Thyroid gland (tissue), 4 donors: Measurements from ENCODE around the gene LMTK3. TPM values are rescaled to one million over a fixed set of nuclear protein-coding genes. Genes with fewer than 3 reads are reported as not detected.

Experiments used
- DNase-seq, 2 donors: peaks; one replicate each; pipeline ENCODE4 v3.0.0-alpha.2; 2019
- H3K27ac ChIP-seq, 3 donors: fragments of 200-600 bp; sonication (generic); 1 replicate in 2 of 3; 2 replicates in 1 of 3; pipeline ENCODE4 v1.5.1; 2016 to 2019; ENCODE audit warnings: mild to moderate bottlenecking in 1 of 3, moderate library complexity in 1 of 3
- H3K27me3 ChIP-seq: fragments of 200-600 bp; sonication (generic); one replicate; pipeline ENCODE4 v1.5.1; 2019
- H3K36me3 ChIP-seq, 2 donors: fragments of 200-600 bp; sonication (generic); one replicate each; pipeline ENCODE4 v1.5.1; 2016 to 2019
- H3K4me1 ChIP-seq, 2 donors: fragments of 200-600 bp; sonication (generic); one replicate each; pipeline ENCODE4 v1.5.1; 2017 to 2019
- H3K4me3 ChIP-seq, 3 donors: fragments of 200-600 bp; sonication (generic); replicated peaks in 1 of 3; 1 replicate in 2 of 3; 2 replicates in 1 of 3; pipeline ENCODE4 v1.5.1; 2016; ENCODE audit warnings: mild to moderate bottlenecking in 1 of 3
- H3K9me3 ChIP-seq: fragments of 200-600 bp; sonication (generic); one replicate; pipeline ENCODE4 v1.5.1; 2017
- POLR2A ChIP-seq, 2 donors: fragments of 450-650 bp; IDR thresholded peaks; one replicate each; pipeline ENCODE4 v1.6.1; 2017; ENCODE audit warnings: antibody characterized with exemption in 2 of 2, mild to moderate bottlenecking in 2 of 2, moderate library complexity in 1 of 2
- WGBS, 2 donors: methylation state at CpG; one replicate each; pipeline ENCODE4 v1.1.5; 2017; 5-methylcytosine and 5-hydroxymethylcytosine counted together
- intact Hi-C: fragments of 100-400 bp; cut with DNase I; formaldehyde crosslinking; loops from one replicate; pipeline ENCODE4 v1.15.1; 2023
- total RNA-seq, 4 donors: library from RNA; depleted of rRNA; stranded (reverse); fragments of >200 nt; gene quantifications; one replicate each; pipeline ENCODE4 v1.2.3, GENCODE V29; 2016
- TF ChIP-seq, protein P1 (sequence below), 6 experiments: fragments of 200-600 bp in 3 of 6; fragments of 450-650 bp in 3 of 6; sonication (generic) in 3 of 6; IDR thresholded peaks; one replicate each; pipeline ENCODE4 v1.5.1; 2016 to 2019; ENCODE audit warnings: antibody characterized with exemption in 6 of 6, mild to moderate bottlenecking in 2 of 6, inconsistent platforms in 1 of 6, moderate library complexity in 1 of 6

The LMTK3 gene
- total RNA-seq, 4 donors from 2014 or later = 3.0 to 7.1 (median 4.6) TPM

DNA sequence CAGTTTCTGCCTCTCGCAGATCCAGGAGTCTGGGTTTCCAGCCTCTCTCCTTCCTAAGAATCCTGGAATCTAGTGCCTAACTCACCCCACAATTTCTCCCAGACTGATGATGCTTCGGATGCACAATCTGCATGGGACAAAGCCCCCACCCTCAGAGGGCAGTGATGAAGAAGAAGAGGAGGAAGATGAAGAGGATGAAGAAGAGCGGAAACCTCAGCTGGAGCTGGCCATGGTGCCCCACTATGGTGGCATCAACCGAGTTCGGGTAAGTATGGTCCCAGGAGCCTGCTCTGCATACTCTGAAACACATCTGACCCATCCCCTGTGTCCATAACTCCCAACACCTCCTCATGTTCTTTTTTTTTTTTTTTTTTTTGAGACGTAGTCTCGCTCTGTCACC lies 65.1 kb downstream of the LMTK3 start:
- TF ChIP-seq POLR2A (IDR thresholded peaks at IDR 0.05) = no peak
- no peaks in the 10 kb centered on the region for H3K9me3 ChIP-seq
- H3K27ac ChIP-seq = no peak overlapping the region
- H3K27me3 ChIP-seq = no peaks in the 10 kb centered on the region
- DNase-seq = no peak
- peak overlapping the region in 2 of 3 donors; percentile 50 to 67 for H3K4me3 ChIP-seq
- intact Hi-C loops = loop anchor here (10.0 kb wide), 1 partner anchor 52 kb away; the partner anchor contains the start of genes GRIN2D and KDELR1
- 83 to 84% methylated on average over 7 of the region's 7 CpGs for WGBS, 2 donors
- peaks cover 30 to 33% of the 10 kb centered on the region in 2 donors for H3K36me3 ChIP-seq
- peaks cover 19 to 20% of the 10 kb centered on the region in 2 donors for H3K4me1 ChIP-seq

DNA sequence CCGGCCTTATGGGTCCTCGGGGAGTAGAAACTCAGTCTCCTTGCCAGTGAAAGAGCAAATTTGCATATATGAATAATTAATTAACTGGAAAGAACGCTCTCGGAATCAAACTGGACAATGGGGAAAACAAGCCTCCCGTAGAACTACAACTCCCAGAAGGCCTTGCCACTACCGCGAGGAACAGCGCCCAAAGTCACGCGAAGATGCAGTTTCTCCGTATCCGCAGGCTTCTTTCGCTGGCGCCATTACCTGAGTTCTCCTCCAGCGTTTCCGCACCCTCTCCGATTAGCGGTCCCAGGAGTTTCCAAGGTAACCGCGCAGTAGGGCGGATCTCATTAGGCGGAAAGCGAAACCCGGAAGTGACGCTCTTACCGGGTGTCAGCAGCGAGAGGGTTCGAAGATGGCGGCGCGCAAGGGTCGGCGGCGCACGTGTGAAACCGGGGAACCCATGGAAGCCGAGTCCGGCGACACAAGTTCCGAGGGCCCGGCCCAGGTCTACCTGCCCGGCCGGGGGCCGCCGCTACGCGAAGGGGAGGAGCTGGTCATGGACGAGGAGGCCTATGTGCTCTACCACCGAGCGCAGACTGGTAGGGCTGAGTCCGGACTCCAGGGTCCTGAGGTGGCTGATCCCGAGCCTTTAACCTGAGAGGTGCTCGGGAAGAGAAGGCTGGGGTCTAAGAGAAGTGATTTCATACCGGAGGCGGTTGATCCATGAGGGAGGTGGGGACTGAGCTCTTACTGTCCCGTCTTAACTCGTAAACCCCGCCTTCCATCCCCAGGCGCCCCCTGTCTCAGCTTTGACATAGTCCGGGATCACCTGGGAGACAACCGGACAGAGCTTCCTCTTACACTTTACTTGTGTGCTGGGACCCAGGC lies 65.8 kb downstream of the LMTK3 start, which contains the start of gene GRWD1:
Gene GRWD1 (plus strand): TSS at position 378 of the 876 bp plus-strand sequence. CDS start 23 bp downstream, at position 401.
- TF ChIP-seq POLR2A (IDR thresholded peaks at IDR 0.05) = peak in 1 of 2 donors; percentile 52
- TF ChIP-seq, protein P1, sequence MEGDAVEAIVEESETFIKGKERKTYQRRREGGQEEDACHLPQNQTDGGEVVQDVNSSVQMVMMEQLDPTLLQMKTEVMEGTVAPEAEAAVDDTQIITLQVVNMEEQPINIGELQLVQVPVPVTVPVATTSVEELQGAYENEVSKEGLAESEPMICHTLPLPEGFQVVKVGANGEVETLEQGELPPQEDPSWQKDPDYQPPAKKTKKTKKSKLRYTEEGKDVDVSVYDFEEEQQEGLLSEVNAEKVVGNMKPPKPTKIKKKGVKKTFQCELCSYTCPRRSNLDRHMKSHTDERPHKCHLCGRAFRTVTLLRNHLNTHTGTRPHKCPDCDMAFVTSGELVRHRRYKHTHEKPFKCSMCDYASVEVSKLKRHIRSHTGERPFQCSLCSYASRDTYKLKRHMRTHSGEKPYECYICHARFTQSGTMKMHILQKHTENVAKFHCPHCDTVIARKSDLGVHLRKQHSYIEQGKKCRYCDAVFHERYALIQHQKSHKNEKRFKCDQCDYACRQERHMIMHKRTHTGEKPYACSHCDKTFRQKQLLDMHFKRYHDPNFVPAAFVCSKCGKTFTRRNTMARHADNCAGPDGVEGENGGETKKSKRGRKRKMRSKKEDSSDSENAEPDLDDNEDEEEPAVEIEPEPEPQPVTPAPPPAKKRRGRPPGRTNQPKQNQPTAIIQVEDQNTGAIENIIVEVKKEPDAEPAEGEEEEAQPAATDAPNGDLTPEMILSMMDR (IDR thresholded peaks at IDR 0.05) = peak in 2 of 6 experiments; percentile 2 to 7
- Histone ChIP-seq H3K4me3 (peak within 1 kb of the TSS; percentile 16 to 67 (median 50)), H3K27me3 (no peaks in the 10 kb centered on the region), H3K9me3 (no peaks in the 10 kb centered on the region), H3K36me3 (peaks cover 22 to 26% of the 10 kb centered on the region in 2 donors), H3K4me1 (peaks cover 19 to 20% of the 10 kb centered on the region in 2 donors), H3K27ac (peak within 1 kb of the TSS; percentile 72 to 89 (median 82))
- intact Hi-C loops = loop anchor here (10.0 kb wide), 1 partner anchor 51 kb away; the partner anchor contains the start of genes GRIN2D and KDELR1
- peak; percentile 94 to 95 for DNase-seq
- 0 to 1% methylated on average over 29 to 57 of the region's 61 CpGs for WGBS, 2 donors

DNA sequence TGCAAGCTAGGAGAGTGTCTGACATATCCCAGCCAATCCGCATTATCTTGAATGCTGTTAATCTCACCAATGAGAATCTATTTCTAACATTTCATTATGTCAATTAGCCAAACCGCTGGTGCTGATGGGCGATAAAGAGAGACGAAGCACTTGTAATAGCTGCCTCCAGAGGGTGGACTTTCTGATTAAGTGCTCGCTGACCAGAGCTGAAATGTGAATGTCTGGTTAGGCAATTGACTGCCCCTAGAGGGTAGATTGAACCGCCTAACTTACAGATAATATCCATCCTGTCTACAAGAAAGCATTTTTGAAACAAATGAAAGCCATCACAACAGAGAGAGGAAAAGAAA lies 66.4 kb downstream of the LMTK3 start:
- Histone ChIP-seq H3K9me3 (no peaks in the 10 kb centered on the region), H3K36me3 (peaks cover 16 to 20% of the 10 kb centered on the region in 2 donors), H3K27ac (peak overlapping the region; percentile 72 to 89 (median 82)), H3K4me1 (peaks cover 19 to 20% of the 10 kb centered on the region in 2 donors), H3K27me3 (no peaks in the 10 kb centered on the region), H3K4me3 (peak overlapping the region; percentile 16 to 67 (median 50))
- TF ChIP-seq POLR2A (IDR thresholded peaks at IDR 0.05) = no peak
- TF ChIP-seq, protein P1 (IDR thresholded peaks at IDR 0.05) = peak in 4 of 6 experiments; percentile 41 to 62 (median 50)
- WGBS, 2 donors = 3 to 7% methylated on average over 6 of the region's 6 CpGs
- peak; percentile 32 to 38 for DNase-seq
- intact Hi-C loops = loop anchor here (10.0 kb wide), 1 partner anchor 50 kb away; the partner anchor contains the start of genes GRIN2D and KDELR1

DNA sequence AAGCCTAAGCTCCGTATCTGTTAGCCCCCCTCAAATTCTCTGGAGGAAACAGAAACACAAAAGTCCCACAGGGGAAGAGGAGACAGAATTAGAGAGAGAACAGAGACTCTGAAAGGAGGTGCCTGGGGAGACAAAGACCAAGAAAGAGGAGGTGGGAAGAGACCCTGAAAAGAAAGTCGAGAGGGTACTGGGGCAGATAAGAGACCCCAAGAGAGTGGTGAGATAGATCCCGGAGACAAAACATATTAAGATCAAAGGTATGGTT lies 66.8 kb downstream of the LMTK3 start:
- DNase-seq = no peak
- peaks cover 19 to 20% of the 10 kb centered on the region in 2 donors for H3K4me1 ChIP-seq
- peaks cover 13 to 16% of the 10 kb centered on the region in 2 donors for H3K36me3 ChIP-seq
- peak overlapping the region; percentile 72 to 89 (median 82) for H3K27ac ChIP-seq
- intact Hi-C loops = loop anchor here (10.0 kb wide), 1 partner anchor 50 kb away; the partner anchor contains the start of genes GRIN2D and KDELR1
- no peaks in the 10 kb centered on the region for H3K9me3 ChIP-seq
- H3K27me3 ChIP-seq = no peaks in the 10 kb centered on the region
- peak overlapping the region in 2 of 3 donors; percentile 16 to 30 for H3K4me3 ChIP-seq
- TF ChIP-seq, protein P1 (IDR thresholded peaks at IDR 0.05) = no peak
- TF ChIP-seq POLR2A (IDR thresholded peaks at IDR 0.05) = no peak
- WGBS, 2 donors = 31 to 32% methylated on average over 3 of the region's 3 CpGs

DNA sequence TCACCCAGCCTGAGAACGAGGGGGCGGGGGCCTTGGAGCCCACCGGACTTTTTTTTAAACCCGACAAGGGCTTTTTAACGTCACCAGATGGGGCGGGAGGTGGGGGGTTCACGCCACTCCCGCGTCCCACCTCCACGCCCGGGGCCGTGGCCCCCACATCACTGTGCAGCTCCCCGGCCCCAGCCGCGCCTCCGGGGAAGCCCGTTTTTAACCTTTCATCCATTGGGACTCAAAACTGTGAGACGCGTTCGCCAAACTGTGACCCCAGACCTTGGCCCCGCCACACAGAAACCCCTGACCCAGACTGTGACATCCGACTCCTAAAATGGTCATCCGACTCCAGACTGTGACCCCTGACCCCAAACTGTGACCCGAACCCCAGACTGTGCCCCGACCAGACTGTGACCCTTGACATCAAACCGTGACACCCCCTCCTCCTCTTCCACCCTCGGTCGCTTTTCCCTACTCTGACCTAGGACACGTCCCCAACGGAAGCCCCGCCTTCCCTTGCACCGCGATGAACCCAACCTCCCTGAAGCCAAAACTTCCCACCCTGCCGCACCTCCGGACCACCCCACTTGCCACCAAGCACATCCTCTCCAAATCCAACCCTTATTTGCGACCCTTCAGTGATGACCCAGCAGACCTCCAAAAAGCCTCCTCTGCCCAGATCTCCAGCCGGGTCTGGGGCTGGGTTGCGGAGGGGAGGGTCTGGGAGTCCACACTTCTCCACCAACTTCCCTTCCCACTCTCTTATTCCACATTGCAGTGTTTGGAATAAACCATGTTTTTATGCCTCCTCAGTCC lies 67.3 kb downstream of the LMTK3 start:
- TF ChIP-seq POLR2A (IDR thresholded peaks at IDR 0.05) = no peak
- TF ChIP-seq, protein P1 (IDR thresholded peaks at IDR 0.05) = no peak
- Histone ChIP-seq H3K9me3 (no peaks in the 10 kb centered on the region), H3K27me3 (no peaks in the 10 kb centered on the region), H3K4me3 (peak overlapping the region in 2 of 3 donors; percentile 30 to 37), H3K4me1 (peaks cover 19 to 20% of the 10 kb centered on the region in 2 donors), H3K27ac (peak overlapping the region in 2 of 3 donors; percentile 82 to 89), H3K36me3 (peaks cover 10 to 12% of the 10 kb centered on the region in 2 donors)
- 13 to 20% methylated on average over 29 to 38 of the region's 38 CpGs for WGBS, 2 donors
- no peak for DNase-seq
- intact Hi-C loops = loop anchor here (10.0 kb wide), 1 partner anchor 50 kb away; the partner anchor contains the start of genes GRIN2D and KDELR1
